GM12878 (cell line): ENCODE results near the gene AFAP1L2.

Source experiments
- CHD2 ChIP-seq: IDR thresholded peaks from 2 replicates; pipeline ENCODE4 v1.6.1; 2011; ENCODE audit warnings: low read depth, low read length, improper control_type of control experiment, borderline replicate concordance
- CTCF ChIP-seq, 3 experiments: IDR thresholded peaks in 2 of 3; conservative IDR thresholded peaks in 1 of 3; 2 replicates each; pipeline ENCODE4 v1.5.1; 2011; ENCODE audit warnings: low read depth in 3 of 3, low read length in 3 of 3, mild to moderate bottlenecking in 3 of 3, control low read depth in 2 of 3, moderate library complexity in 2 of 3, inconsistent platforms in 1 of 3, mixed read lengths in 1 of 3; ENCODE audit not compliant: control insufficient read depth in 2 of 3, insufficient read depth in 1 of 3; ENCODE audit errors: extremely low read depth in 1 of 3
- EZH2 ChIP-seq: IDR thresholded peaks from 2 replicates; pipeline ENCODE4 v1.6.1; 2012; ENCODE audit warnings: low read depth, mild to moderate bottlenecking, control low read depth, inconsistent platforms, low read length, borderline replicate concordance; ENCODE audit not compliant: control insufficient read depth
- POLR2A ChIP-seq: IDR thresholded peaks from 2 replicates; pipeline ENCODE4 v1.6.1; 2011; ENCODE audit warnings: low read depth, mild to moderate bottlenecking, low read length
- RAD21 ChIP-seq: IDR thresholded peaks from 2 replicates; pipeline ENCODE4 v1.6.1; 2011; ENCODE audit warnings: mild to moderate bottlenecking, low read depth, low read length, moderate library complexity; ENCODE audit not compliant: insufficient read depth
- YY1 ChIP-seq: IDR thresholded peaks from 2 replicates; pipeline ENCODE4 v1.6.1; 2011; ENCODE audit warnings: low read depth, mild to moderate bottlenecking, low read length
- ZNF274 ChIP-seq: IDR thresholded peaks from one replicate; pipeline ENCODE4 v1.8.0; 2011; ENCODE audit not compliant: insufficient read length, insufficient read depth
- TF ChIP-seq, protein P1 (sequence below): fragments of 450-650 bp; IDR thresholded peaks from 2 replicates; pipeline ENCODE4 v1.6.1; 2017; ENCODE audit warnings: mild to moderate bottlenecking, moderate library complexity

DNA sequence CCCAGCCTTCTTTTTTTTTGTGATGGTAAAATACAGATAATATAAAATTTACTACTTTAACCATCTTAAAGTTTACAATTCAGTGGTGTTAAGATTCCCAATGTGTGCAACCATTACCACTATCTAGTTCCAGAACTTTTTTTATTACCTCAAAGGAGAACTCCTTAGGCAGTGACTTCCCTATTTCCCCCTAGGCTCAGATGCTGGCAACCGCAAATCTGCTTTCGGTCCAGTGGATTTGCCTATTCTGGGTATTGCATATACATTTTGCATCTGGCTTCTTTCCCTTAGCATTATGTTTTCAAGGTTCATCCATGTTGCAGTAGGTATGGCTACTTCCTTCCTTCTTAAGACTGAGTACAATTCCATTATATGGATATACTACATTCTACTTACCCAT, 56.5 kb downstream of the AFAP1L2 start:
- TF ChIP-seq ZNF274 (no peak), CTCF (IDR thresholded peaks at IDR 0.05 in 2 of 3, conservative IDR thresholded peaks at IDR 0.05 in 1 of 3; ENCODE audit: control insufficient read depth in 2 of 3, extremely low read depth in 1 of 3, insufficient read depth in 1 of 3, low read depth in 3 of 3, low read length in 3 of 3) (no peak), RAD21 (no peak), YY1 (no peak), CHD2 (no peak), EZH2 (no peak), POLR2A (no peak)
- TF ChIP-seq, protein P1, sequence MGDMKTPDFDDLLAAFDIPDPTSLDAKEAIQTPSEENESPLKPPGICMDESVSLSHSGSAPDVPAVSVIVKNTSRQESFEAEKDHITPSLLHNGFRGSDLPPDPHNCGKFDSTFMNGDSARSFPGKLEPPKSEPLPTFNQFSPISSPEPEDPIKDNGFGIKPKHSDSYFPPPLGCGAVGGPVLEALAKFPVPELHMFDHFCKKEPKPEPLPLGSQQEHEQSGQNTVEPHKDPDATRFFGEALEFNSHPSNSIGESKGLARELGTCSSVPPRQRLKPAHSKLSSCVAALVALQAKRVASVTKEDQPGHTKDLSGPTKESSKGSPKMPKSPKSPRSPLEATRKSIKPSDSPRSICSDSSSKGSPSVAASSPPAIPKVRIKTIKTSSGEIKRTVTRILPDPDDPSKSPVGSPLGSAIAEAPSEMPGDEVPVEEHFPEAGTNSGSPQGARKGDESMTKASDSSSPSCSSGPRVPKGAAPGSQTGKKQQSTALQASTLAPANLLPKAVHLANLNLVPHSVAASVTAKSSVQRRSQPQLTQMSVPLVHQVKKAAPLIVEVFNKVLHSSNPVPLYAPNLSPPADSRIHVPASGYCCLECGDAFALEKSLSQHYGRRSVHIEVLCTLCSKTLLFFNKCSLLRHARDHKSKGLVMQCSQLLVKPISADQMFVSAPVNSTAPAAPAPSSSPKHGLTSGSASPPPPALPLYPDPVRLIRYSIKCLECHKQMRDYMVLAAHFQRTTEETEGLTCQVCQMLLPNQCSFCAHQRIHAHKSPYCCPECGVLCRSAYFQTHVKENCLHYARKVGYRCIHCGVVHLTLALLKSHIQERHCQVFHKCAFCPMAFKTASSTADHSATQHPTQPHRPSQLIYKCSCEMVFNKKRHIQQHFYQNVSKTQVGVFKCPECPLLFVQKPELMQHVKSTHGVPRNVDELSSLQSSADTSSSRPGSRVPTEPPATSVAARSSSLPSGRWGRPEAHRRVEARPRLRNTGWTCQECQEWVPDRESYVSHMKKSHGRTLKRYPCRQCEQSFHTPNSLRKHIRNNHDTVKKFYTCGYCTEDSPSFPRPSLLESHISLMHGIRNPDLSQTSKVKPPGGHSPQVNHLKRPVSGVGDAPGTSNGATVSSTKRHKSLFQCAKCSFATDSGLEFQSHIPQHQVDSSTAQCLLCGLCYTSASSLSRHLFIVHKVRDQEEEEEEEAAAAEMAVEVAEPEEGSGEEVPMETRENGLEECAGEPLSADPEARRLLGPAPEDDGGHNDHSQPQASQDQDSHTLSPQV: no peak
